ENCODE data around the gene USP38. TPM values are rescaled to one million over a fixed set of nuclear protein-coding genes. Genes with fewer than 3 reads are reported as not detected.
"Not testable (repeated sequence)": the region's sequence is repeated elsewhere in the genome, so short reads cannot be mapped to it uniquely, and the experiment has no call there.

USP38 gene
- total RNA-seq, 4 donors from 2014 or later: 63.6 to 142 (median 102) TPM

GRCh38 chr4:143256456-143256855 is 71.7 kb downstream of the USP38 start:
- intact Hi-C loops (cut with DNase I; ENCODE audit: low total_unique reads): no loop called here

GRCh38 chr4:143257356-143257755 is 72.6 kb downstream of the USP38 start:
- no peak for TF ChIP-seq CTCF (IDR thresholded peaks at IDR 0.05 in 4 of 5, conservative IDR thresholded peaks at IDR 0.05 in 1 of 5)
- no peak for TF ChIP-seq POLR2A (IDR thresholded peaks at IDR 0.05)
- Histone ChIP-seq H3K27ac (no peak overlapping the region), H3K4me1 (no peaks in the 10 kb centered on the region), H3K27me3 (no peaks in the 10 kb centered on the region), H3K4me3 (no peak overlapping the region), H3K9me3 (no peaks in the 10 kb centered on the region), H3K36me3 (no peaks in the 10 kb centered on the region)
- no peak for DNase-seq
- intact Hi-C loops (cut with DNase I; ENCODE audit: low total_unique reads): no loop called here
- in situ Hi-C loops (cut with MboI; ENCODE audit: low sequenced_read_pairs in 4 of 4): no loop called here
- ATAC-seq: no peak

More at GRCh38 chr4:143256456-143256855, 71.7 kb downstream of the USP38 start:
- ATAC-seq (no peak), DNase-seq (no peak)
- no peaks in the 10 kb centered on the region for H3K4me1 ChIP-seq
- H3K4me3 ChIP-seq: no peak overlapping the region
- no peak overlapping the region for H3K27ac ChIP-seq
- no peaks in the 10 kb centered on the region for H3K36me3 ChIP-seq
- H3K9me3 ChIP-seq: no peaks in the 10 kb centered on the region
- no peaks in the 10 kb centered on the region for H3K27me3 ChIP-seq
- TF ChIP-seq POLR2A (IDR thresholded peaks at IDR 0.05) (no peak), CTCF (IDR thresholded peaks at IDR 0.05 in 4 of 5, conservative IDR thresholded peaks at IDR 0.05 in 1 of 5) (no peak)
- in situ Hi-C loops (cut with MboI; ENCODE audit: low sequenced_read_pairs in 4 of 4): no loop called here

- in situ Hi-C loops (cut with MboI; ENCODE audit: low sequenced_read_pairs in 4 of 4): no loop called here
- no peaks in the 10 kb centered on the region for H3K36me3 ChIP-seq
- ATAC-seq: no peak
Observed at GRCh38 chr4:143260750-143261149, 76.0 kb downstream of the USP38 start.

GRCh38 chr4:143262838-143263237 is 78.1 kb downstream of the USP38 start:
- H3K27me3 ChIP-seq: no peaks in the 10 kb centered on the region
- no peak overlapping the region for H3K27ac ChIP-seq
- in situ Hi-C loops (cut with MboI; ENCODE audit: low sequenced_read_pairs in 4 of 4) (no loop called here), intact Hi-C loops (cut with DNase I; ENCODE audit: low total_unique reads) (no loop called here)
- TF ChIP-seq CTCF (IDR thresholded peaks at IDR 0.05 in 4 of 5, conservative IDR thresholded peaks at IDR 0.05 in 1 of 5) (no peak), POLR2A (IDR thresholded peaks at IDR 0.05) (no peak)
- H3K4me1 ChIP-seq: no peaks in the 10 kb centered on the region
- no peak for ATAC-seq
- no peak overlapping the region for H3K4me3 ChIP-seq
- no peaks in the 10 kb centered on the region for H3K9me3 ChIP-seq
- no peaks in the 10 kb centered on the region for H3K36me3 ChIP-seq
- no peak for DNase-seq

More at GRCh38 chr4:143260750-143261149, 76.0 kb downstream of the USP38 start:
- Histone ChIP-seq H3K9me3 (no peaks in the 10 kb centered on the region), H3K4me1 (no peaks in the 10 kb centered on the region), H3K27ac (no peak overlapping the region), H3K4me3 (no peak overlapping the region), H3K27me3 (no peaks in the 10 kb centered on the region)
- no peak for DNase-seq
- TF ChIP-seq CTCF (IDR thresholded peaks at IDR 0.05 in 4 of 5, conservative IDR thresholded peaks at IDR 0.05 in 1 of 5) (no peak), POLR2A (IDR thresholded peaks at IDR 0.05) (no peak)
- intact Hi-C loops (cut with DNase I; ENCODE audit: low total_unique reads): no loop called here

- H3K27ac ChIP-seq; intact Hi-C loops (cut with DNase I; ENCODE audit: low total_unique reads); in situ Hi-C loops (cut with MboI; ENCODE audit: low sequenced_read_pairs in 4 of 4): not testable (repeated sequence)
Observed at GRCh38 chr4:143267690-143268089, 83.0 kb downstream of the USP38 start.

More at GRCh38 chr4:143267690-143268089, 83.0 kb downstream of the USP38 start:
- not testable (repeated sequence) for H3K27me3 ChIP-seq, ATAC-seq, H3K4me3 ChIP-seq, H3K4me1 ChIP-seq, H3K9me3 ChIP-seq, DNase-seq, H3K36me3 ChIP-seq

Data from gastrocnemius medialis (tissue), 4 donors.